IgD-negative memory B cell (primary cell): ENCODE measurements around the gene FPR3. TPM values are rescaled to one million over a fixed set of nuclear protein-coding genes. Genes with fewer than 3 reads are reported as not detected.

Experiments used
- H3K27ac Mint-ChIP-seq, 3 donors: one replicate each; pipeline ENCODE4 v1.8.0; 2020 to 2022; ENCODE audit warnings: mild to moderate bottlenecking in 3 of 3, mixed read lengths in 3 of 3, moderate library complexity in 1 of 3
- H3K27me3 Mint-ChIP-seq: one replicate; pipeline ENCODE4 v1.8.0; 2021; ENCODE audit warnings: mixed read lengths
- H3K36me3 Mint-ChIP-seq: one replicate; pipeline ENCODE4 v1.8.0; 2020; ENCODE audit warnings: mild to moderate bottlenecking, mixed read lengths
- H3K4me1 Mint-ChIP-seq, 3 donors: one replicate each; pipeline ENCODE4 v1.8.0; 2020 to 2022; ENCODE audit warnings: mixed read lengths in 3 of 3, mild to moderate bottlenecking in 1 of 3
- H3K4me3 Mint-ChIP-seq, 4 donors: one replicate each; pipeline ENCODE4 v1.8.0; 2020 to 2022; ENCODE audit warnings: mild to moderate bottlenecking in 4 of 4, mixed read lengths in 4 of 4, moderate library complexity in 3 of 4
- H3K9me3 Mint-ChIP-seq, 3 donors: one replicate each; pipeline ENCODE4 v1.8.0; 2020 to 2021; ENCODE audit warnings: mixed read lengths in 3 of 3, mild to moderate bottlenecking in 1 of 3
- polyA plus RNA-seq: library from polyadenylated mRNA; unstranded; fragments of 300-500 nt; fragmentation: Illumina TruSeq; gene quantifications from one replicate; pipeline ENCODE4 v1.2.3, GENCODE V29; 2021

Gene FPR3
- polyA plus RNA-seq, 1 donor from 2014 or later, result not detected

DNA sequence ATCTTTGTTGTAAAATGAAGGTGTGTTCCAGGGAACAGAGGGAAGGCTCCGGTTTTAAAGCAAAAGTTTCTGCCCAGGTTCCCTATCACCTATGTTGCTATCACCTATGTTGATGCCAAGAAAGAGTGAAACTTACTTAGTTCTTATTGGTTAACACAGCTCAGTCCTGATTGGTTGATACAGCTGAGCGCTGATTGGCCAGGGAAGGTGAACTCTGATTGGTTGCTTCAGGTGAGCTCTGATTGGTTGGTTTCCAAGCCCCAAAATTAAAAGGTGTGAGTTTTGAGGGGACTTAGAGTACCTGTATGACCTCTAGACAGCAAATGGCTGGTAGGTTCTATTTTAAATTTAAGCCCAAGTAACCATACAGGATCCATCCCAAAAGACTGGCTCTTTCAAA lies 42.2 kb downstream of the FPR3 start:
- Mint-ChIP-seq H3K4me1 (no peaks in the 10 kb centered on the region), H3K9me3 (peaks cover 13 to 35% (median 25%) of the 10 kb centered on the region in 3 donors), H3K27me3 (no peaks in the 10 kb centered on the region), H3K27ac (no peak overlapping the region), H3K4me3 (no peak overlapping the region), H3K36me3 (peaks cover 2% of the 10 kb centered on the region)

DNA sequence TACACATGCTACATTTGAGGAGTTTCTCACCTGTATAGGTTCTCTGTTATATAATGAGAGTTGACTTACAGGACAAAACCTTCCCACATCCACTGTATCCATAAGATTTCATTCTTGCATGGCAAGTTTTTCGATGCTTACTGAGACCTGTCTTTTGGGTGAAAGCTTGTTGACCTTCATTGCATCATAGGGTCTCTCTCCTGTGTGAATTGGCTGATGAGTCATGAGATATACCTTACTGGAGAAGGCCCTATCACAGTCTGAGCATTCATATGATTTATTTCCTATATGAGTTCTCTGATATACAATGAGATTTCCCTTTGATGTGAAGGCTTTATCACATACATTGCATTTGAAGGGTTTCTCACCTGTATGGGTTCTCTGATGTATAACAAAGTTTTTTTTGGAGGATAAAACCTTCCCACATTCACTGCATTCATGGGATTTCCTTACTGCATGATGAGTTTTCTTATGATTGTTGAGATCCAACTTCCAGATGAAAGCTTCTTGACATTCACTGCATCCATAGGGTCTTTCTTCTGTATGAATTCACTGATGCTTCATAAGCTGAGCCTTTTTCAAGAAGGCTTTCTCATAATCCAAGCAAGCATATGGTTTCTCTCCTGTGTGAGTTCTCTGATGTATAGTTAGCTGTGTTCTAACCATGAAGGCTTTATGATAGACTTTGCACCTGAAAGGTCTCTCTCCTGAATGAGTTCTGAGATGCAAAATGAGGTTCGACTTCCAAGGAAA lies 67.1 kb downstream of the FPR3 start:
- Mint-ChIP-seq H3K36me3 (peaks cover 7% of the 10 kb centered on the region), H3K4me1 (no peaks in the 10 kb centered on the region), H3K9me3 (peaks cover 10 to 47% (median 31%) of the 10 kb centered on the region in 3 donors)

DNA sequence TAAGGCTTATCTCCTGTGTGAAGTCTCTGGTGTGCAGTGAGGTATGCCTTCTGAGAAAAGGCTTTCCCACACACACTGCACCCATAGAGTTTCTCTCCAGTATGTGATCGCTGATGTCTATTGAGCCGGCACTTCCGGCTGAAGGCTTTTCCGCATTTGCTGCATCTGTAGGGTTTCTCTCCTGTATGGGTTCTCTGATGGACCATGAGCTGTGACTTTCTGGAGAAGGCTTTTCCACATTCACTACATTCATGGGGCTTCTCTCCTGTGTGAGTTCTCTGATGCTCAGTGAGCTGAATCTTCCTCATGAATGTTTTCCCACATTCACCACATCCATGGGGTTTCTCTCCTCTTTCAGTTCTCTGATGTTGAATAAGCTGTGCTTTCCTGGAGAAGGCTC lies 78.1 kb downstream of the FPR3 start:
- Mint-ChIP-seq H3K4me1 (peaks cover 0 to 2% (median 0%) of the 10 kb centered on the region in 3 donors), H3K4me3 (no peak overlapping the region), H3K9me3 (peaks cover 28 to 72% (median 69%) of the 10 kb centered on the region in 3 donors), H3K27me3 (no peaks in the 10 kb centered on the region), H3K36me3 (peaks cover 43% of the 10 kb centered on the region), H3K27ac (no peak overlapping the region)

More for the DNA sequence above, 67.1 kb downstream of the FPR3 start:
- Mint-ChIP-seq H3K27me3 (no peaks in the 10 kb centered on the region), H3K4me3 (no peak overlapping the region), H3K27ac (no peak overlapping the region)

Other genes with a start within 250 kb of the FPR3 start
- gene ZNF175, start 223.9 kb upstream of the FPR3 start, polyA plus RNA-seq, result 4.9 TPM
- gene SIGLEC5, start 164.8 kb upstream of the FPR3 start, polyA plus RNA-seq, result not detected
- gene SIGLEC14, start 148.3 kb upstream of the FPR3 start, polyA plus RNA-seq, result 15.0 TPM
- gene SPACA6, start 101.8 kb upstream of the FPR3 start, polyA plus RNA-seq, result 2.1 TPM
- gene HAS1, start 71.2 kb upstream of the FPR3 start, polyA plus RNA-seq, result not detected
- gene FPR1, start 43.3 kb upstream of the FPR3 start, polyA plus RNA-seq, result 1.5 TPM
- gene FPR2, start 34.0 kb upstream of the FPR3 start, polyA plus RNA-seq, result not detected
- gene ZNF577, start 92.8 kb downstream of the FPR3 start, polyA plus RNA-seq, result 4.4 TPM
- 9.8 TPM for gene ZNF649, start 109.9 kb downstream of the FPR3 start, polyA plus RNA-seq
- gene ZNF613, start 132.3 kb downstream of the FPR3 start, polyA plus RNA-seq, result 4.6 TPM
- 18.9 TPM for gene ZNF350, start 191.7 kb downstream of the FPR3 start, polyA plus RNA-seq
- 8.4 TPM for gene ZNF615, start 213.1 kb downstream of the FPR3 start, polyA plus RNA-seq
- gene ZNF614, start 233.2 kb downstream of the FPR3 start, polyA plus RNA-seq, result 5.0 TPM